OCI-LY7 (cell line): ENCODE data around the gene MCUB.

Source experiments
- EZH2phosphoT487 ChIP-seq: fragments of 200-600 bp; sonication (generic); IDR thresholded peaks from 2 replicates; pipeline ENCODE4 v1.6.1; 2018; ENCODE audit warnings: low read depth, borderline replicate concordance, mild to moderate bottlenecking, mixed run types, antibody characterized with exemption, low read length, moderate library complexity, mixed read lengths
- TF ChIP-seq, protein P1 (sequence below): fragments of 200-600 bp; sonication (generic); conservative IDR thresholded peaks from 2 replicates; pipeline ENCODE4 v1.5.1; 2014; ENCODE audit warnings: mild to moderate bottlenecking, antibody characterized with exemption, low read length, moderate library complexity, mixed read lengths

DNA sequence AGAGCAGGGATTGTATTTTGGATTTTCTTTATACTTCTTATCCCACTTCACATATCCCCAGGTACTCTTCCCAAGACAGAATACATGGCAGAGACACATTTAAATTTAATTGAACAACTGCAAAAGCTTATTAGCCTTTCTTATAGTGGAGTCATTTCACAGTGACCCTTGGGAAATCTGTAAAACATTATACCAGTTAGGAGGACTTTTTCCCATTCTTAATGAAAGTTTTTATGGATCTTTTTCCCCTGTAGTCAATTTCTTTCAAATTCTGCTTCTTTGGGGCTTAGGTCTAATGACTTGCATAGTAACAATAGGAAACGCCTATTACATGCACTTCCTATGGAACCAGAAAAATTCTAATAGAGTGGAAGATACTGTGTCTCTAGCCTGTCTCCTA is 14.6 kb upstream of the MCUB start:
- TF ChIP-seq, protein P1, sequence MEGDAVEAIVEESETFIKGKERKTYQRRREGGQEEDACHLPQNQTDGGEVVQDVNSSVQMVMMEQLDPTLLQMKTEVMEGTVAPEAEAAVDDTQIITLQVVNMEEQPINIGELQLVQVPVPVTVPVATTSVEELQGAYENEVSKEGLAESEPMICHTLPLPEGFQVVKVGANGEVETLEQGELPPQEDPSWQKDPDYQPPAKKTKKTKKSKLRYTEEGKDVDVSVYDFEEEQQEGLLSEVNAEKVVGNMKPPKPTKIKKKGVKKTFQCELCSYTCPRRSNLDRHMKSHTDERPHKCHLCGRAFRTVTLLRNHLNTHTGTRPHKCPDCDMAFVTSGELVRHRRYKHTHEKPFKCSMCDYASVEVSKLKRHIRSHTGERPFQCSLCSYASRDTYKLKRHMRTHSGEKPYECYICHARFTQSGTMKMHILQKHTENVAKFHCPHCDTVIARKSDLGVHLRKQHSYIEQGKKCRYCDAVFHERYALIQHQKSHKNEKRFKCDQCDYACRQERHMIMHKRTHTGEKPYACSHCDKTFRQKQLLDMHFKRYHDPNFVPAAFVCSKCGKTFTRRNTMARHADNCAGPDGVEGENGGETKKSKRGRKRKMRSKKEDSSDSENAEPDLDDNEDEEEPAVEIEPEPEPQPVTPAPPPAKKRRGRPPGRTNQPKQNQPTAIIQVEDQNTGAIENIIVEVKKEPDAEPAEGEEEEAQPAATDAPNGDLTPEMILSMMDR, result no peak
- no peak for TF ChIP-seq EZH2phosphoT487
